DND-41 (cell line): ENCODE results near the gene RELN.

ENCODE experiments used
- ATAC-seq: fragments of 200-7000 bp; cut with Tn5 transposase; 3 replicates; pipeline ENCODE4 v1.9.1; 2021; ENCODE audit warnings: low read depth; ENCODE audit not compliant: insufficient read depth
- DNase-seq: peaks from one replicate; pipeline ENCODE4 v3.0.0-alpha.2; 2020
- H2AFZ ChIP-seq: 2 replicates; pipeline ENCODE4 v1.6.0; 2012; ENCODE audit warnings: low read depth, low read length
- H3K27ac ChIP-seq: 2 replicates; pipeline ENCODE4 v1.5.1; 2012; ENCODE audit warnings: low read length, inconsistent platforms
- H3K27me3 ChIP-seq: fragments of 200-600 bp; sonication (generic); 2 replicates; pipeline ENCODE4 v1.6.0; 2012; ENCODE audit warnings: low read length, mild to moderate bottlenecking, inconsistent platforms; ENCODE audit not compliant: insufficient read depth, poor library complexity
- H3K36me3 ChIP-seq: 2 replicates; pipeline ENCODE4 v1.5.1; 2012; ENCODE audit warnings: low read length, inconsistent platforms; ENCODE audit not compliant: insufficient read depth
- H3K4me1 ChIP-seq: 2 replicates; pipeline ENCODE4 v1.5.1; 2012; ENCODE audit warnings: mild to moderate bottlenecking, low read length; ENCODE audit not compliant: insufficient read depth
- H3K4me2 ChIP-seq: 2 replicates; pipeline ENCODE4 v1.6.0; 2012; ENCODE audit warnings: mild to moderate bottlenecking, moderate library complexity, low read length, inconsistent platforms; ENCODE audit not compliant: insufficient read depth
- H3K4me3 ChIP-seq, 2 experiments: fragments of 200-600 bp in 1 of 2; shearing (Covaris generic) in 1 of 2; 2 replicates each; pipeline ENCODE4 v1.5.1; 2012 to 2016; ENCODE audit warnings: inconsistent platforms in 2 of 2, low read length in 2 of 2, mild to moderate bottlenecking in 2 of 2, low read depth in 1 of 2, moderate library complexity in 1 of 2
- H3K79me2 ChIP-seq: 2 replicates; pipeline ENCODE4 v1.6.0; 2012; ENCODE audit warnings: low read length, inconsistent platforms; ENCODE audit not compliant: insufficient read depth
- H3K9ac ChIP-seq: 2 replicates; pipeline ENCODE4 v1.6.0; 2012; ENCODE audit warnings: low read depth, mild to moderate bottlenecking, inconsistent platforms, low read length, moderate library complexity
- H3K9me3 ChIP-seq: 2 replicates; pipeline ENCODE4 v1.5.1; 2012; ENCODE audit warnings: low read length, moderate library complexity, mild to moderate bottlenecking, inconsistent platforms; ENCODE audit not compliant: insufficient read depth, severe bottlenecking
- H4K20me1 ChIP-seq: 2 replicates; pipeline ENCODE4 v1.6.0; 2012; ENCODE audit warnings: low read length; ENCODE audit not compliant: insufficient read depth
- EZH2 ChIP-seq: IDR thresholded peaks from 3 replicates; pipeline ENCODE4 v1.6.1; 2012; ENCODE audit warnings: borderline replicate concordance, low read depth, mild to moderate bottlenecking, moderate library complexity, low read length, inconsistent platforms; ENCODE audit not compliant: severe bottlenecking
- TF ChIP-seq, protein P1 (sequence below): IDR thresholded peaks from 2 replicates; pipeline ENCODE4 v1.5.1; 2012; ENCODE audit warnings: borderline replicate concordance, low read length, moderate library complexity, mild to moderate bottlenecking; ENCODE audit not compliant: poor library complexity, severe bottlenecking; ENCODE audit errors: extremely low read depth

RELN gene

DNA sequence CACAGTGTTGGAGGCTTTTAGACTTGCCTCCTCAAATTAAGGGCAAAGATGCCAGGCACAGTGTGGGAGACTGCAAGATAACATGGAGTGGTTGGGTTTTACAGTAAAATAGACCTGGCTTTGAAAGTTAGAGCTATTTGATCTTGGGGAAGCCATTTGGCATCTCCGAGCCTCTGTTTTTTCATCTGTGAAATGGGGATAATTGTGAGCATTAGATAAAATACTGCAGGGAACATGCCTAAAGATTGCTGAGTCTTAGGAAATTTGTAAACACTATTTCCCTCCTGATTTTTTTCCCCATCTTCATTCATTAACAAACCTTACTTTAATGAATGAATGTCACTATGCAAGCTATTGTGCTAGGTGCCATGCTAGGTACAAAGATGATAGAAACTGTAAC, 302.2 kb downstream of the RELN start:
- no peak for ATAC-seq
- no peak for TF ChIP-seq EZH2
- TF ChIP-seq, protein P1, sequence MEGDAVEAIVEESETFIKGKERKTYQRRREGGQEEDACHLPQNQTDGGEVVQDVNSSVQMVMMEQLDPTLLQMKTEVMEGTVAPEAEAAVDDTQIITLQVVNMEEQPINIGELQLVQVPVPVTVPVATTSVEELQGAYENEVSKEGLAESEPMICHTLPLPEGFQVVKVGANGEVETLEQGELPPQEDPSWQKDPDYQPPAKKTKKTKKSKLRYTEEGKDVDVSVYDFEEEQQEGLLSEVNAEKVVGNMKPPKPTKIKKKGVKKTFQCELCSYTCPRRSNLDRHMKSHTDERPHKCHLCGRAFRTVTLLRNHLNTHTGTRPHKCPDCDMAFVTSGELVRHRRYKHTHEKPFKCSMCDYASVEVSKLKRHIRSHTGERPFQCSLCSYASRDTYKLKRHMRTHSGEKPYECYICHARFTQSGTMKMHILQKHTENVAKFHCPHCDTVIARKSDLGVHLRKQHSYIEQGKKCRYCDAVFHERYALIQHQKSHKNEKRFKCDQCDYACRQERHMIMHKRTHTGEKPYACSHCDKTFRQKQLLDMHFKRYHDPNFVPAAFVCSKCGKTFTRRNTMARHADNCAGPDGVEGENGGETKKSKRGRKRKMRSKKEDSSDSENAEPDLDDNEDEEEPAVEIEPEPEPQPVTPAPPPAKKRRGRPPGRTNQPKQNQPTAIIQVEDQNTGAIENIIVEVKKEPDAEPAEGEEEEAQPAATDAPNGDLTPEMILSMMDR, result no peak

DNA sequence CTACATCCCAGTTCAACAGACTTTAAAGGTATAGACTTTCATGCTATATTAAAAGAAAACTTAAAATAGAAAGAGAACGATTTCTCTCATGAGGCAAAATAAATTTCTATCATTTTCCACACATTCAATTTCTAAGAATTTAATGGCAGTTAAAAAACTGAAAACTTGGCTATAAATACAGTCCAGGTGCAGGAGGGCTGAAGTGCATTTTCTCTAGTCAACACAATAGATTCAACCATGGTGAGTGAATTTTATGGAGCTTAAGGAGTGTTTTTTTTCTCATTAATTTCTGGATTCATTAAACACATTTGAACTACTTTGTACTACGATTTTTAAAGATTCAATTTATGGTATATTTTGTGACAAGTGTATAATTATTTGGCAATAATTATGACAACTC, 302.7 kb downstream of the RELN start:
- no peak overlapping the region for H3K4me2 ChIP-seq
- ATAC-seq, result no peak
- no peak overlapping the region for H3K9ac ChIP-seq
- no peak overlapping the region for H2AFZ ChIP-seq
- no peak overlapping the region for H3K27ac ChIP-seq
- no peak overlapping the region for H3K4me3 ChIP-seq
- no peaks in the 10 kb centered on the region for H3K79me2 ChIP-seq
- TF ChIP-seq, protein P1, result no peak
- TF ChIP-seq EZH2, result no peak
- H3K4me1 ChIP-seq, result no peaks in the 10 kb centered on the region
- H3K36me3 ChIP-seq, result no peaks in the 10 kb centered on the region
- no peak for DNase-seq
- no peaks in the 10 kb centered on the region for H4K20me1 ChIP-seq
- peaks cover 7% of the 10 kb centered on the region for H3K27me3 ChIP-seq
- no peaks in the 10 kb centered on the region for H3K9me3 ChIP-seq

More for the DNA sequence above, 302.2 kb downstream of the RELN start:
- no peaks in the 10 kb centered on the region for H3K36me3 ChIP-seq
- no peaks in the 10 kb centered on the region for H3K9me3 ChIP-seq
- H3K79me2 ChIP-seq, result no peaks in the 10 kb centered on the region
- no peak overlapping the region for H3K27ac ChIP-seq
- no peak for DNase-seq
- no peak overlapping the region for H2AFZ ChIP-seq
- no peak overlapping the region for H3K9ac ChIP-seq
- H3K4me2 ChIP-seq, result no peak overlapping the region
- no peaks in the 10 kb centered on the region for H3K4me1 ChIP-seq
- H4K20me1 ChIP-seq, result no peaks in the 10 kb centered on the region
- no peak overlapping the region for H3K4me3 ChIP-seq
- peaks cover 7% of the 10 kb centered on the region for H3K27me3 ChIP-seq

DNA sequence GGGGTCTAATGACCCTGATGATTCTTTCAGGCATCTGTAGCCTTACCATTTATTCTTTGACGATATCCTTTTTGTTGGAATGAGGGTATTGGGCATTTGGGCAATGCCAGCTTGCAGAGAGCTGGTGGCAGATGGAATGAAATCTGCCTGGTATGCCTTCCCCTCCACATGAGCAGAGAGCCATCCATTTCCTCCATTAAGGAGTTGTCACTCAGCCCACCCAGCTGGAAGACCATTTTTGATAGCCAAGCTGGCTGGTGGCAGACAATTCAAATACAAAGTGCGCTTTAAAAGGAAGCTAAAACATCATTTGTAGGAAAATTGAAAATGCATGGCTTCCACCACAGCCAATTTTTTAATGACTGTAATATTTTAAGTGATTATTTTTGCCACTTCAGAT, 303.4 kb downstream of the RELN start:
- TF ChIP-seq EZH2, result no peak
- TF ChIP-seq, protein P1, result no peak
- no peak for DNase-seq
- no peaks in the 10 kb centered on the region for H3K9me3 ChIP-seq
- no peak overlapping the region for H3K4me3 ChIP-seq
- H3K9ac ChIP-seq, result no peak overlapping the region
- no peak overlapping the region for H3K27ac ChIP-seq
- ATAC-seq, result no peak
- H3K27me3 ChIP-seq, result peaks cover 7% of the 10 kb centered on the region
- H3K36me3 ChIP-seq, result no peaks in the 10 kb centered on the region
- no peaks in the 10 kb centered on the region for H4K20me1 ChIP-seq
- no peak overlapping the region for H3K4me2 ChIP-seq
- no peaks in the 10 kb centered on the region for H3K79me2 ChIP-seq
- no peak overlapping the region for H2AFZ ChIP-seq
- H3K4me1 ChIP-seq, result no peaks in the 10 kb centered on the region

DNA sequence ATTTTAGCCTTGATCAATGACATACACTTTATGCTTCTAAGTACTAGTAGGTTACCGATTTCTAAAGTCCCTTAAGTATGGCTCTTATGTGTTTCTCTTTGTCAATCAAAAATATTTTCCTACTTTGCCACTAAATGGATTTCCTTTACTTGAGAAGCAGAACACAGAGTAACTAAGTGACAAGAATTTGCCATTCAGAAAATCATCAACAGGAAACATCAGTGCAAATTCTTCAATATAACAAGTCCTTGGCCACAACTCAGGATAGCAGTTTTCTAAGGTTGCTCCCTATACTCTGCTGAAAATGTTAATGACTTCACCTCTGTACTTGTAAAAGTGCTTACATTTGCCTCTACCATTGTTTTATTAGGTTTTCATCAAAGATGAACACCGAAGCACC, 303.8 kb downstream of the RELN start:
- Histone ChIP-seq H4K20me1 (no peaks in the 10 kb centered on the region), H3K36me3 (no peaks in the 10 kb centered on the region), H3K79me2 (no peaks in the 10 kb centered on the region), H3K9ac (no peak overlapping the region), H2AFZ (no peak overlapping the region), H3K4me1 (no peaks in the 10 kb centered on the region), H3K4me3 (no peak overlapping the region), H3K27me3 (peaks cover 7% of the 10 kb centered on the region), H3K4me2 (no peak overlapping the region), H3K27ac (no peak overlapping the region), H3K9me3 (no peaks in the 10 kb centered on the region)
- ATAC-seq (no peak), DNase-seq (no peak)
- TF ChIP-seq, protein P1, result no peak
- TF ChIP-seq EZH2, result no peak
